ENCODE measurements around the gene TSHZ2.

GRCh38 chr20:53055367-53056067 is 83.4 kb downstream of the TSHZ2 start:
- TF ChIP-seq GATA3 (IDR thresholded peaks at IDR 0.05; ENCODE audit: low read depth, low read length) (no peak), GATA2 (IDR thresholded peaks at IDR 0.05; ENCODE audit: low read depth, low read length) (no peak)
